Occipital lobe (tissue), 2 donors: Measurements from ENCODE around the gene FOSB. TPM values are rescaled to one million over a fixed set of nuclear protein-coding genes. Genes with fewer than 3 reads are reported as not detected.

Source experiments
- DNase-seq: peaks from one replicate; lab custom pipeline; 2025; lab: John Stamatoyannopoulos, UW
- total RNA-seq: library from RNA; depleted of rRNA; stranded (reverse); fragments of >200 nt; gene quantifications from one replicate; pipeline ENCODE4 v1.2.3, GENCODE V29; 2014

Gene FOSB
- total RNA-seq, 1 donor from 2014 or later: 2.2 TPM

GRCh38 chr19:45484273-45484945 lies 16.6 kb downstream of the FOSB start:
- no peak for DNase-seq

- peak; percentile 93 for DNase-seq
Measured at GRCh38 chr19:45485305-45486077, 17.7 kb downstream of the FOSB start.

- no peak for DNase-seq
Measured at GRCh38 chr19:45488708-45489107, 20.9 kb downstream of the FOSB start.

GRCh38 chr19:45489216-45489855 lies 21.5 kb downstream of the FOSB start:
- no peak for DNase-seq

- no peak for DNase-seq
Measured at GRCh38 chr19:45492137-45492626, 24.4 kb downstream of the FOSB start.

GRCh38 chr19:45492627-45493470 lies 25.1 kb downstream of the FOSB start:
- peak; percentile 25 for DNase-seq

- no peak for DNase-seq
Measured at GRCh38 chr19:45494261-45494916, 26.6 kb downstream of the FOSB start.

- DNase-seq: no peak
Measured at GRCh38 chr19:45495178-45495577, 27.4 kb downstream of the FOSB start.

- DNase-seq: peak; percentile 30
Measured at GRCh38 chr19:45496349-45496953, 28.7 kb downstream of the FOSB start.

- no peak for DNase-seq
Measured at GRCh38 chr19:45497791-45498190, 30.0 kb downstream of the FOSB start.

GRCh38 chr19:45498411-45499195 lies 30.8 kb downstream of the FOSB start, which contains the start of gene PPM1N:
TSS of gene PPM1N (plus strand) at chr19:45498443. CDS start at chr19:45498473, 30 bp downstream.
- DNase-seq: peak; percentile 21

- no peak for DNase-seq
Measured at GRCh38 chr19:45499196-45500180, 31.7 kb downstream of the FOSB start.

GRCh38 chr19:45500918-45501729 lies 33.3 kb downstream of the FOSB start:
- DNase-seq: no peak

- DNase-seq: no peak
Measured at GRCh38 chr19:45501730-45502014, 33.9 kb downstream of the FOSB start.

GRCh38 chr19:45502111-45502510 lies 34.3 kb downstream of the FOSB start:
- no peak for DNase-seq

GRCh38 chr19:45503909-45504308 lies 36.1 kb downstream of the FOSB start:
- no peak for DNase-seq

- DNase-seq: no peak
Measured at GRCh38 chr19:45505151-45505995, 37.6 kb downstream of the FOSB start.
